NCI-H82 treated with DMSO at 0.1 percent for 48 hours (cell line): ENCODE data around the gene IFI44.

Experiments
- DNase-seq: peaks from one replicate; lab custom pipeline; 2025; ENCODE audit not compliant: unreplicated experiment; lab: John Stamatoyannopoulos, UW

The IFI44 gene

DNA sequence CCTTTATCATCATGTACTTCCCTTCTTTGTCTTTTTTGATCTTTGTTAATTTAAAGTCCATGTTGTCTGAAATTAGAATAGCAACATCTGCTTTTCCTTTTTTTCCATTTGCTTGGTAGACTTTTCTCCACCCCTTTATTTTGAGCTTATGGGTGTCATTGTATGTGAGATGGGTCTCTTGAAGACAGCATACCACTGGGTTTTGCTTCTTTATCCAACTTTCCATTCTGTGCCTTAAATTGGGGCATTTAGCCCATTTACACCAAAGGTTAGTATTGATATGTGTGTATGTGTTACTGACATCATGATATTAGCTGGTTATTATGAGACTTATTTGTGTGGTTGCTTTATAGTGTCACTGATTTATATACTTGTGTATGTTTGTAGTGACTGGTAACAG lies 50.2 kb downstream of the IFI44 start:
- DNase-seq = no peak

DNA sequence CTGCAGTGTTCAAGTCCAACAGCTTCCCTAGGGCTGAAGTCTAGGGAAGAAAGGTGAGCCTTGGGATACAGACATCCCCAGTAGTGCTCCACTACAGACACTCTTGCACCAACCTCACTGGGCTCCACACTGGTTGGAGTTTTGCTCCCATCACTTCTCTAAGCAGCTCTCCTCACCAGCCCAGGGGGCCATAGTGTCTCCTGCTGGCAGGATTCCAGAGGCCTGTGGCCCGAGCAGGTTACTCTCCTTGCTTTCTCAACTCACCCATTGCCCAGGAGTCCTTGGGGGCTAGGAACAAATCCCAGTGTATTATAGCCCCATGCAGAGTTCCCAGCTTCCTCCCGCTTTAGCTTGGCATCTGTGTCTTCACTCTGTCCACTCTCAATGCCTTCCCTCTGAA lies 52.8 kb downstream of the IFI44 start:
- DNase-seq = no peak

DNA sequence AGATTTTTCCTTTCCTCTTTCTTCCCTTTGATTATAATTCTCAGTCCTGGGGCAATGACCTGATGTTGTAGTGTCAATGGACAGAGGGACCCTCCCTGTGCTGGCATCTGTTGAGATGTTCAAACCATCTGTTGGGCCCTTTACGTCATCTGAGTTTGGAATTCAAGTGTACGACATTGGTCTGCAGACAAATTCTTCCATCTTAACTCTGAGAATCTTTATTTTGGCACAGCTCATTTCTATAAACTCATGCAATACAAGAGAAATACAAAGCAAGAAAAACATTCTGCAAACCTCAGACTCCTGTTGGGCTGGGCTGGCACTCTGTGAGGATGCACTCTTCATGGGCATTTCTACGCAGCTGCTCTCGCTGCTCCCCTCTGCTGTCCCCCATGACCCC lies 54.2 kb downstream of the IFI44 start:
- DNase-seq = no peak

DNA sequence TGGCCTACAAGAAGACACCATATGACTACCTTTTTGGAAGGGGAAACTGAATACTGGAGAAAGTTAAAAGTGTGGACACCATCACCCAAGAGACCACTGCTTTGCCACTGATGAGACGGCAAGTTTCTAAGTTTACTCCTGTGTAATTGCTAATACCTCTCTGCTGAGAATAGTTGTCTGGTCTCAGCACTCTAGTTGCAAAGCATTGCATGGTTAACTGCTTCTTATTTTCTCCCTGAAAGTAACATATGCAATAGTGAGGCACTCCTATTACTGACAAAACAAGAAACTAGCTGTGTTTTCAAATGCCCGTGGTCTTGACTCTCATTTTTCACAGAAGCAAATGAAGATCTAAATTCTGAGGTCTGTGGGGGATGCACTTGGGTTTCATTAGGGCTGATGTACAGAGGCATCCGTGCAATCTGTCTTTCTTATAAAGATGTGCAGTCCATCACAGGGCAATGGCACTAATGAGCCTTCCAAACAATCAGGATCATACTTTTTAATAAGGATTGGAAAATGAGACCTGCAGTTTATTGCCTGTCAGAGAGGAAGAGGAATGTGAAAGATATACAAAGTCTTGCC lies 62.9 kb downstream of the IFI44 start:
- no peak for DNase-seq

- no peak for DNase-seq
Observed at GRCh38 chr1:78713297-78713696, 63.7 kb downstream of the IFI44 start.
